Body of pancreas (tissue), 4 donors: ENCODE data around the gene FBN2. TPM values are rescaled to one million over a fixed set of nuclear protein-coding genes. Genes with fewer than 3 reads are reported as not detected.

Source experiments
- ATAC-seq: fragments of 150-250 bp; one replicate; pipeline ENCODE4 v1.9.1; 2016
- DNase-seq, 4 donors: peaks; one replicate each; pipeline ENCODE4 v3.0.0-alpha.2; 2019
- H3K27ac ChIP-seq, 4 donors: fragments of 200-600 bp; sonication (generic); 1 replicate in 3 of 4; 2 replicates in 1 of 4; pipeline versions ENCODE4 v1.5.1 to v1.6.1; 2016 to 2019; ENCODE audit warnings: mild to moderate bottlenecking in 1 of 4, mixed read lengths in 1 of 4, moderate library complexity in 1 of 4
- H3K27me3 ChIP-seq, 2 donors: fragments of 200-600 bp; sonication (generic); one replicate each; pipeline ENCODE4 v1.6.0; 2016; ENCODE audit warnings: mild to moderate bottlenecking in 1 of 2
- H3K36me3 ChIP-seq, 2 donors: fragments of 200-600 bp; sonication (generic); replicated peaks in 1 of 2; 2 replicates each; pipeline ENCODE4 v1.5.1; 2016; ENCODE audit warnings: low read depth in 2 of 2; ENCODE audit not compliant: insufficient read depth in 1 of 2
- H3K4me1 ChIP-seq: fragments of 200-600 bp; sonication (generic); one replicate; pipeline ENCODE4 v1.6.0; 2016
- H3K4me3 ChIP-seq, 2 donors: fragments of 200-600 bp; sonication (generic); 1 replicate in 1 of 2; 2 replicates in 1 of 2; pipeline ENCODE4 v1.5.1; 2016 to 2019
- H3K9me3 ChIP-seq, 3 donors: fragments of 200-600 bp; sonication (generic); 1 replicate in 2 of 3; 2 replicates in 1 of 3; pipeline ENCODE4 v1.5.1; 2016
- POLR2A ChIP-seq, 3 donors: fragments of 450-650 bp; IDR thresholded peaks; one replicate each; pipeline ENCODE4 v1.6.1; 2016; ENCODE audit warnings: antibody characterized with exemption in 3 of 3, mild to moderate bottlenecking in 2 of 3
- WGBS, 2 donors: methylation state at CpG; one replicate each; pipeline ENCODE4 v1.1.5; 2017; 5-methylcytosine and 5-hydroxymethylcytosine counted together
- intact Hi-C: fragments of 100-400 bp; cut with DNase I; formaldehyde crosslinking; loops from one replicate; pipeline ENCODE4 v1.15.1; 2023
- total RNA-seq, 2 donors: library from RNA; depleted of rRNA; stranded (reverse); fragments of >200 nt; gene quantifications; one replicate each; pipeline ENCODE4 v1.1.0, GENCODE V29; 2016
- TF ChIP-seq, protein P1 (sequence below), 7 experiments: fragments of 450-650 bp in 4 of 7; fragments of 200-600 bp in 3 of 7; sonication (generic) in 3 of 7; IDR thresholded peaks; one replicate each; pipeline ENCODE4 v1.5.1; 2016 to 2019; ENCODE audit warnings: antibody characterized with exemption in 7 of 7

FBN2 gene
- total RNA-seq, 2 donors from 2014 or later, result 0.26 TPM; not detected in 1

DNA sequence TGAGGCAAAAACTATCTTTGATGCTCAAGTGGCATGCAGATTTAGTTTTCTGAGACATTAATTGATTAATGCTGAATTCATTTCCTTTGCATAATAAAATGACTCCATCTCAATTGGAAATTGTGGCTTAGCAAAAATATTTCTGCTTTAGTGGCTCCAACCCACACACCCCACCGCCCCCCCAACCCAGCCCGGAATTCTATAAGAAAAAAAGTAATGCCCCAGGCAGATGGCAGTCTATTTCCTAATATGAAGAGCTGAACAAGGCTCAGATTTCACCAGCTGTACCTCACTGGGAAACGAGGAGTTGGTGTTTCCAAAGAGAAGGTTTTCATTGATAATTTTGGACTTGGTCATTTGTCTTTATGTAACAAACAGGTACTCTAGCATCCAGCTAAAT is 182.1 kb downstream of the FBN2 start:
- H3K36me3 ChIP-seq, result no peaks in the 10 kb centered on the region
- H3K27ac ChIP-seq, result no peak overlapping the region
- intact Hi-C loops, result no loop called here
- no peaks in the 10 kb centered on the region for H3K27me3 ChIP-seq
- peaks cover 5% of the 10 kb centered on the region for H3K4me1 ChIP-seq
- TF ChIP-seq POLR2A (IDR thresholded peaks at IDR 0.05), result no peak
- TF ChIP-seq, protein P1, sequence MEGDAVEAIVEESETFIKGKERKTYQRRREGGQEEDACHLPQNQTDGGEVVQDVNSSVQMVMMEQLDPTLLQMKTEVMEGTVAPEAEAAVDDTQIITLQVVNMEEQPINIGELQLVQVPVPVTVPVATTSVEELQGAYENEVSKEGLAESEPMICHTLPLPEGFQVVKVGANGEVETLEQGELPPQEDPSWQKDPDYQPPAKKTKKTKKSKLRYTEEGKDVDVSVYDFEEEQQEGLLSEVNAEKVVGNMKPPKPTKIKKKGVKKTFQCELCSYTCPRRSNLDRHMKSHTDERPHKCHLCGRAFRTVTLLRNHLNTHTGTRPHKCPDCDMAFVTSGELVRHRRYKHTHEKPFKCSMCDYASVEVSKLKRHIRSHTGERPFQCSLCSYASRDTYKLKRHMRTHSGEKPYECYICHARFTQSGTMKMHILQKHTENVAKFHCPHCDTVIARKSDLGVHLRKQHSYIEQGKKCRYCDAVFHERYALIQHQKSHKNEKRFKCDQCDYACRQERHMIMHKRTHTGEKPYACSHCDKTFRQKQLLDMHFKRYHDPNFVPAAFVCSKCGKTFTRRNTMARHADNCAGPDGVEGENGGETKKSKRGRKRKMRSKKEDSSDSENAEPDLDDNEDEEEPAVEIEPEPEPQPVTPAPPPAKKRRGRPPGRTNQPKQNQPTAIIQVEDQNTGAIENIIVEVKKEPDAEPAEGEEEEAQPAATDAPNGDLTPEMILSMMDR (IDR thresholded peaks at IDR 0.05), result no peak
- H3K4me3 ChIP-seq, result no peak overlapping the region
- DNase-seq, result no peak
- ATAC-seq, result no peak
- H3K9me3 ChIP-seq, result no peaks in the 10 kb centered on the region
- WGBS, 2 donors, result 77 to 87% methylated on average over 3 of the region's 3 CpGs

DNA sequence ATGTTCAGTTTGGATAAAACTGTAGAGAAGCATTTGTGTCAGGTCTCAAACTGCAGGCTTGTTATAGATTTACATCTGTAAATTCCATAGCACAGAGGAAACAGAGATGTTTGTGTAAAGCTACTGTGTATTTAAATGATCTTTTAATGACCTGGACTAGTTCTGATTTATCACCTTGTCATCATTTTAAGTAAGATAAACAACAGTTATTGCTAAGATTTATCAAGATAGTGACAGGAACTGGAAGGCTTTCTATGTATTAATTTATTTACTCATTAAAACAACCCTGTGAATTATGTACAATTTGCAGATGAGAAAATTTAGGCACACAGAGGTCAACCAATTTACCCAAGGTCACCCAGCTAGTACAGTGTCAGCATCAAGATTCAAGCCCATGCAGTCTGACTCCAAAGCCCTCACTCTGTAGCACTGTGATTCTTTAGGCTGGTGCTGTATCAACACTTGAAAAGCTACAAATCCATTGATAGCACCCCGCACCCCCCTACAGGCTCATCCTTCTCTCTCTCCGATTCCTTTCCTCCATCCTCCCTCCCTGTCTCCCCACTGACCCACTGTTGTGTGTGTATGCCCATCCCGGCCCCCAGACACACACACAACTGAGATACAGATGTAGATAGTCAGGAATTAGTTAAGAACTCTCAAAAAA is 184.5 kb downstream of the FBN2 start:
- Histone ChIP-seq H3K36me3 (no peaks in the 10 kb centered on the region), H3K9me3 (no peaks in the 10 kb centered on the region), H3K4me1 (no peaks in the 10 kb centered on the region), H3K27me3 (no peaks in the 10 kb centered on the region), H3K27ac (no peak overlapping the region), H3K4me3 (no peak overlapping the region)
- intact Hi-C loops, result no loop called here
- WGBS, 2 donors, result 45 to 58% methylated on average over 3 of the region's 3 CpGs
- no peak for ATAC-seq
- no peak for DNase-seq
- TF ChIP-seq POLR2A (IDR thresholded peaks at IDR 0.05), result no peak
- TF ChIP-seq, protein P1 (IDR thresholded peaks at IDR 0.05), result no peak

DNA sequence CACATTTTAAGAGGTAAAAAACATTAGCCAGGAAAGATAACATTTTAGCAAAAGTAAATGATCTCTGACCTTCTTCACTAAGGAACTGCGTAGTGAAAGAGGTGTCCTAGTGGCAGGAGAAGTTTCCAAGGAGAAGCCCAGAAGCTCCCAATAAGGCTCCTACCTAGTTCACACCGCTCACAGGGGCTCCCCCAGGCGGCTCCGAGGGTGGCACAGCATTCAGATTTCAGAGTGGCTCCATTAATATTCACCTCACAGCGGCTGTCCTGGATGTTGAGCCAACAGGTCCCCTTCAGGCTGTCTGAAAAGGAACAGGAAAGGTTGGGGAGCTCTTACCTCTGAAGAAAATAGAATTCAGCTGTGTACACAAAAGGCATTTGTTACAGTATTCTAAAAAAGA is 187.3 kb downstream of the FBN2 start:
- Histone ChIP-seq H3K27ac (no peak overlapping the region), H3K27me3 (no peaks in the 10 kb centered on the region), H3K4me3 (no peak overlapping the region), H3K36me3 (no peaks in the 10 kb centered on the region), H3K4me1 (no peaks in the 10 kb centered on the region), H3K9me3 (no peaks in the 10 kb centered on the region)
- TF ChIP-seq, protein P1 (IDR thresholded peaks at IDR 0.05), result no peak
- no peak for TF ChIP-seq POLR2A (IDR thresholded peaks at IDR 0.05)
- no peak for DNase-seq
- intact Hi-C loops, result no loop called here
- WGBS, 2 donors, result 74 to 89% methylated on average over 5 of the region's 5 CpGs
- ATAC-seq, result no peak

DNA sequence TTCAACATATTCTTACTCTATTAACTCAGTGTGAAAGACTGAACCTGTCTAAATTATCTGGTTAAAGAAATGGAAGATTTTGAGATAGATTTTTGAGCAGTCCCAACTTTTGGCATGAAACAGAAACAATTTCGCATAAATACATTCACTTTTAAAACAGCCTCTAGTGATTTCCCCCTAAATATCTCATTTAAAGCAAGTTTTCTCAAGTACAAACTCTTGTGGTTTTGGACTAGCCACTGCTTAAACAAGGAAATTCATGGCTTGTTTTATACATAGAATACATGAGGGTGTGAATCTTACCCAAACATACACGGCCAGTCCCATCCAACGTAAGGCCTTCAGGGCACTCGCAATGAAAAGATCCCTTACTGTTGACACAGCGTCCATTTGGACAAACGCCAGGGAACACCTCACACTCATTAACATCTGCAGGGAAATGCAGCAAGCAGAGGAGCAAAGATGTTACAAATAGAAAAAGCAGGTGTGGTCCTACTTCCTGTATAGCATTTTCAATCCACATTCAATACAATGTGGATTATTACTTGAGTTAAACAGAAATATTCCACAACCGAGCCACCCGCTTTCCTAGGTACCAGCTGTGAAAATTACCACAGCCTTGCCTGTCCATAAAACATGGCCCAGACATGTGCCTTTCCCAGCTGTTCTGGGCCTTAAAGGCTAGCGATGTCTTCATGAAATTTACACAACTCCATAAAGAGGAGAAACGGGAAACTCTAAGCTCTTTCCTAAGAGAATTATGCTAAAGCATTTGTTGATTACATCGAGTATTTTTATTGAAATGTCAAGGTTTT is 188.8 kb downstream of the FBN2 start:
- Histone ChIP-seq H3K36me3 (no peaks in the 10 kb centered on the region), H3K9me3 (no peaks in the 10 kb centered on the region), H3K4me1 (no peaks in the 10 kb centered on the region), H3K27me3 (no peaks in the 10 kb centered on the region), H3K27ac (no peak overlapping the region), H3K4me3 (no peak overlapping the region)
- ATAC-seq (no peak), DNase-seq (peak; percentile 18 to 46 (median 36))
- 43 to 48% methylated on average over 11 of the region's 11 CpGs for WGBS, 2 donors
- TF ChIP-seq POLR2A (IDR thresholded peaks at IDR 0.05), result no peak
- TF ChIP-seq, protein P1 (IDR thresholded peaks at IDR 0.05), result no peak
- intact Hi-C loops, result no loop called here
